Measurements from ENCODE around the gene FAM98A. TPM values are rescaled to one million over a fixed set of nuclear protein-coding genes. Genes with fewer than 3 reads are reported as not detected.

Gene FAM98A
- 100 to 1,000 TPM in 1 of 3 donors, 10 to 100 TPM in 2; 82.7 to 103 (median 91.2) TPM for total RNA-seq

DNA sequence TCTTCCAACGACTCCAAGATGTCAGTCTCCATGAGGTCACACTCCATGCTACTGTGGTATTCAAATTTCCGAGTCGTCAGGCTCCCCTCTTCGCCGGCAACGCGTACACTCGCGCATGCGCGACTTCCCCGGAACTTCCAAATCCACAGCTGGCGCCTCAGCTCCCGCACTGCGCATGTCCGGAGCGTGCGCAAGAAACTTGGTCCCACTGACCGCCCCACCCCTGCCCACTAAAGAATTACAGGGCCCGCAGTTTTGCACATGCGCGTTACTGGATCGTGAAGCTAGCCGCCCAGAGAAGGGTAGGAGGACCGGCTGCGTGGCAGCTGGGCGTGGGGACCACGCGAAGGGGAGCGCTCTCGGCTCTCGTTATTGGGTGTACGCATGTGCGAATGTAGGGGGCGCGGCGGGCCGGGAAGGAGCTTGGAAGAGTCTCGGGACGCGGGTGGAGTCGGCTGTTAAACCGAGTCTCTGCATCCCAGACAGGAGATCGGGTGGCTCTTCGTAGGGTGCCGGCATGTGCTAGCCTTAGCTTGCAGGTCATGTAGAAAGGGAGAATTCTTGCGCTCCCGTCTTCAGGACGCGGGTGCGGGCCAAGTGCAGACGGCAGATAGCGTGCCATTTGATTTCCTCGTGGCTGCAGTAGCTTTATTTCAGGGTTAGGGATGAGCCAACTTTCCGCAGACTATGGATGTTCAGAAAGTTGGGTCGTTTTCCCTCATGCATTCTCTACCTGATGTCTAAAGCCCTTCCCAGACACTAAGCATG lies at the start of gene FAM98A:
FAM98A (minus strand) TSS at position 125 of the 768 bp plus-strand sequence; CDS start at position 47, 78 bp downstream.
- peak; percentile 93 for ATAC-seq
- DNase-seq = peak; percentile 99
- no peaks in the 10 kb centered on the region for H3K9me3 Mint-ChIP-seq

DNA sequence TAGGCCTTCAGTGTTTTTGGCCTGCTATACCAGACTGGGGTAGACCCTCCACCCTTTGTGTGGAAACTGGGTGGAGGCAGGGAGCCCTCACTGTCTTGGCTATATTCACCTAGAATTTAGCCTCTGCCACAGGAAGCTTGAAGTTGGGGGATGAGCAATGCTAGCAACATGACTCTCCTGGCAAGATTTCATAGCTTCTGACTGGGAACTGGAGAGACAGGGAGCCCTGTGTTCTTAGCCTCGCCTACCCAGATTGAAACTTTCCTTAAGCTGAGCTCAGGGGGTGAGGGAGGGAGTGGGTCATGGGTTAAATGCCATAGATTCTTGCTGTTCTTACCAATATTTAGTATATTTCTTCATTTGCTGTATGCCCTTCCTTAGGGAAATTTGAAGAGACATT lies 46.8 kb upstream of the FAM98A start:
- Mint-ChIP-seq H3K4me1 (ENCODE audit: low read depth) (no peaks in the 10 kb centered on the region), H3K36me3 (ENCODE audit: insufficient read depth) (peaks cover 4% of the 10 kb centered on the region), H3K4me3 (no peak overlapping the region), H3K9me3 (peaks cover 4% of the 10 kb centered on the region), H3K27me3 (ENCODE audit: low read depth) (peaks cover 7% of the 10 kb centered on the region)
- ATAC-seq (no peak), DNase-seq (no peak)

More for the DNA sequence above, at the start of gene FAM98A:
- peak within 1 kb of the TSS; percentile 98 for H3K4me3 Mint-ChIP-seq
- no peaks in the 10 kb centered on the region for H3K27me3 Mint-ChIP-seq (ENCODE audit: low read depth)
- H3K36me3 Mint-ChIP-seq (ENCODE audit: insufficient read depth) = peaks cover 10% of the 10 kb centered on the region
- peaks cover 26% of the 10 kb centered on the region for H3K4me1 Mint-ChIP-seq (ENCODE audit: low read depth)

DNA sequence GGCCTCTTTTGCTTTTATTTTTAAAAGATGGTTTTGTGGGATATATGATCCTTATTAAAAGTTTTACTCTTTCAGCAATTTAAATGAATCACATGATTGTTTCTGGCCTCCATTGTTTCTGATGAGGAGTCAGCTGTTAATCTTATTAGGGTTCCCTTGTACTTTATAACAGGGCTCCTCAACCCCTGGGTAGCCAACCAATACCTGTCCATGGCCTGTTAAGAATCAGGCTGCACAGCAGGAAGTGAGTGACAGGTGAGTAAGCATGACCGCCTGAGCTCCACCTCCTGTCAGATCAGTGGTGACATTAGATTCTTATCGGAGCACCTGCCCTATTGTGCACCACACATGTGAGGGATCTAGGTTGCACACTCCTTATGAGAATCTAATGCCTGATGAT lies 45.1 kb upstream of the FAM98A start:
- Mint-ChIP-seq H3K9me3 (peaks cover 4% of the 10 kb centered on the region), H3K4me3 (no peak overlapping the region), H3K27me3 (ENCODE audit: low read depth) (peaks cover 7% of the 10 kb centered on the region), H3K36me3 (ENCODE audit: insufficient read depth) (peaks cover 4% of the 10 kb centered on the region), H3K4me1 (ENCODE audit: low read depth) (no peaks in the 10 kb centered on the region)
- no peak for ATAC-seq
- DNase-seq = no peak

DNA sequence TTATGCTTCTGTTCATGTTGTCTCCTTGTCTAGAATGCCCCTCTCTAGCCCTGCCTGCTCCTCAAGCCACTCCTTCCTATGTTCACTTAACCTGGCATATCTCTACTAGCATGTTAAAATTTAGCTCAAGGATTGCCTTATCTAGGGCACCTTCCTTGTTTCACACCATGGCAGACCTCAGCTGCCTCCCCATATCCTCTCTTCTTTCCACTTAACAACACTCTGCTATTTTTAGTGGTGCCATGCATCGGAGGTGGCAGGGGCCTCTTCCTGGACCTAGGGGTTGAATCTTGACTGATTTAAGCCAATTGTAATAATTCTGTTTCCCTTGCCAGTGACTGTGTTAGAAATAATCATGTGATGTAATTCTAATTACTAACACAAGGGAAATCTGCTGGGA lies 36.9 kb upstream of the FAM98A start:
- H3K4me1 Mint-ChIP-seq (ENCODE audit: low read depth) = no peaks in the 10 kb centered on the region
- no peaks in the 10 kb centered on the region for H3K36me3 Mint-ChIP-seq (ENCODE audit: insufficient read depth)
- no peaks in the 10 kb centered on the region for H3K9me3 Mint-ChIP-seq
- DNase-seq (no peak), ATAC-seq (no peak)
- no peaks in the 10 kb centered on the region for H3K27me3 Mint-ChIP-seq (ENCODE audit: low read depth)
- H3K4me3 Mint-ChIP-seq = no peak overlapping the region

DNA sequence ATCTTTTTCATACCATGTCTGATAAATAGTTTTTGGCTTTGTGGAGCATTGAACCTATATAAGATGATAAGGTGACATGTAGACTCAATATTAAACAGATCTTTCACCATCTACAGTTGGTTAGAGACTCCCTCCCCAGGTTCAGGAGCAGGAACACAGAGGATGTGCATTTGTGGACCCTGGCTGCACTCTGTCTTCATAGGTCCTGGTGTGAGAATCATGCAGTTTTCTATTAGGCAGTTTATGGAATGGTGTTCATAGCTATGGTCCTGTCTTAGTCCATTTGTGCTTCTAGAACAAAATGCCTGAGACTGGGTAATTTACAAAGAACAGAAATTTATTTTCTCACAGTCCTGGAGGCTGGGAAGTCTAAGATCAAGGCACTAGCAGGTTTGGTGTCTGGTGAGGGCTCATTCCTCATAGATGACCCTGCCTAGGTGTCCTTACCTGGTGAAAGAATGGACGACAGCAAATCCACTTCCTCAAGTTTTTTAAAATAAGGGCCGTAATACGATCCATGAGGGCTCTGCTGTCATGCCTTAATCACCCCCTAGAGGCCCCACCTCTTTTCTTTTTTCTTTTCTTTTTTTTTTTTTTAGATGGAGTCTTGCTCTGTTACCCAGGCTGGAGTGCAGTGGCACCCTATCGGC lies 35.3 kb upstream of the FAM98A start:
- Mint-ChIP-seq H3K27me3 (ENCODE audit: low read depth) (no peaks in the 10 kb centered on the region), H3K36me3 (ENCODE audit: insufficient read depth) (no peaks in the 10 kb centered on the region), H3K4me1 (ENCODE audit: low read depth) (no peaks in the 10 kb centered on the region), H3K4me3 (no peak overlapping the region), H3K9me3 (no peaks in the 10 kb centered on the region)
- DNase-seq = no peak
- no peak for ATAC-seq

DNA sequence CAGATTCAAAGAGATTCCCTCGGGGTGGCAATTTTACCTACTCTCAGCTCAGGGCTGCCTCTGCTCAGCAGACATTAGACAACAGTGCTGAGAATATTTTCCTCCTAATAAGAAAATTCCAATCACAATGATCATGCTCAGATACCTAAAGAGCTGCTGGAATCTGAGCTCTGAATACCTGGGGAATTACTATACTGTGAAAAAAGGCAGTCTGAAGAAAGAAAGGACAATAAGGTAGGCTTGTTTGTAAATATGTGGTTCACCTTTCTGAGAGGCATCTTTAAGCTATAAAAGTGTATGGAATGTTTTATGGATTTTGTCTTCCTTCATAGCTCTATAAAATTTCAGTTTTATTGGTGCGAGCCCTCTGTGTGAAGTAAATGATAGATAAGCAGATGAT lies 34.2 kb upstream of the FAM98A start:
- H3K9me3 Mint-ChIP-seq = no peaks in the 10 kb centered on the region
- no peaks in the 10 kb centered on the region for H3K36me3 Mint-ChIP-seq (ENCODE audit: insufficient read depth)
- DNase-seq (no peak), ATAC-seq (no peak)
- H3K4me3 Mint-ChIP-seq = no peak overlapping the region
- peaks cover 2% of the 10 kb centered on the region for H3K27me3 Mint-ChIP-seq (ENCODE audit: low read depth)
- no peaks in the 10 kb centered on the region for H3K4me1 Mint-ChIP-seq (ENCODE audit: low read depth)

DNA sequence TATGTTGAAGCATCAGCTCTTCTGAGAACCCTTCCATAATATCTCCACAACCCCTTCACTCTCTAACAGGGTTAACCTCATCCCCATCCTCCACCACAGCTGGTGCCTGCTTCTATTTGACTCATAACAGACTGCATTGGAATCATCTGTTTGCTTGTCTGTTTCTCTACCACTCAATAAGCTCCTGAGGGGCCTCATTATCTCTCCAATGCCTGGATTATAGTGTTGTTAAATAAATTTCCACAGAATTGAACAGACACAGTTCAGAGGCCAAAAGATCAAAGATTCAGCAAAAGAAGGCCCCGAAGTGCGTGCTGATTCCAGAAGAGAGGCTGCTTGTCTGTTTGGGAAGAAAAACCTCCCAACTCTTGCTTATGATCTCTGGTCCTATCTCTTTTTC lies 33.7 kb upstream of the FAM98A start:
- H3K36me3 Mint-ChIP-seq (ENCODE audit: insufficient read depth) = no peaks in the 10 kb centered on the region
- ATAC-seq (no peak), DNase-seq (no peak)
- no peaks in the 10 kb centered on the region for H3K9me3 Mint-ChIP-seq
- H3K27me3 Mint-ChIP-seq (ENCODE audit: low read depth) = peaks cover 2% of the 10 kb centered on the region
- no peak overlapping the region for H3K4me3 Mint-ChIP-seq
- no peaks in the 10 kb centered on the region for H3K4me1 Mint-ChIP-seq (ENCODE audit: low read depth)

DNA sequence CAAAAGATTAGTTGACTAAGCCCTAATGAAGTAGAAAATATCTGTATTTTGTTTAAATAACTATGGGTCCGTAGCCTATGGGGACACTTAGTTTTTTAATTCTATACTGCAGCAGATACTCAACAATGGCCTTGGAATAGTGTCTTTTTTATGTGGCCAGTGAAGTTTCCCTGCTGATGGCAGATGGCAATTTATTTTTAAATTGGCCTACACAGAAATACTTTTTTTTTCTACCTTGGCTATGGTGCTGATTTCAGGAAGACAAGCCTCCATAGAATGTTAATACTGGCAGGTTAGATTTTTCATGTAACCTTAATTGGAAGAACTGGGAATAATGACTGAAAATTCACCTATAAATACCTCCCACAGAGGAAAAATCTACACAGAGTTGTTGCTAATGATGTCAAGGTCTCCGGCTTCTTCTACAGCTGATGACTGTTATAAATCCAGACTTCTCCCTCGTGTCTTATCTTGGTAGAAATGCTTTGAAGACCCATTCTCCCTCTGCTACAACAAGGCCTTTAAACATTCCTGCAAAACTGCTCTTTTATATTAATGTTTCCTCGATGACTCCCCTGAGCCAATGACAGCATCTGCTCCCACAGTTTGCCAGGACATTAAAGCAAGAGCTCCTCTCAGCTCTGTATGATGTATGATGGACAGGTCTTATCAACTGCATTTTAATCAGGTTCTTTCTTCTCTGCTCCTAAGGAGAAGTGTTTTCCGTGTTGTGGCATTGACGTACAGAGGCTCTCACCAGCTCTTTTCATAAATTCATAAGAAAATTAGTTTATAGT lies 29.1 kb upstream of the FAM98A start:
- H3K36me3 Mint-ChIP-seq (ENCODE audit: insufficient read depth) = no peaks in the 10 kb centered on the region
- no peak for DNase-seq
- H3K27me3 Mint-ChIP-seq (ENCODE audit: low read depth) = peaks cover 2% of the 10 kb centered on the region
- no peaks in the 10 kb centered on the region for H3K9me3 Mint-ChIP-seq
- H3K4me3 Mint-ChIP-seq = no peak overlapping the region
- no peaks in the 10 kb centered on the region for H3K4me1 Mint-ChIP-seq (ENCODE audit: low read depth)
- ATAC-seq = no peak

DNA sequence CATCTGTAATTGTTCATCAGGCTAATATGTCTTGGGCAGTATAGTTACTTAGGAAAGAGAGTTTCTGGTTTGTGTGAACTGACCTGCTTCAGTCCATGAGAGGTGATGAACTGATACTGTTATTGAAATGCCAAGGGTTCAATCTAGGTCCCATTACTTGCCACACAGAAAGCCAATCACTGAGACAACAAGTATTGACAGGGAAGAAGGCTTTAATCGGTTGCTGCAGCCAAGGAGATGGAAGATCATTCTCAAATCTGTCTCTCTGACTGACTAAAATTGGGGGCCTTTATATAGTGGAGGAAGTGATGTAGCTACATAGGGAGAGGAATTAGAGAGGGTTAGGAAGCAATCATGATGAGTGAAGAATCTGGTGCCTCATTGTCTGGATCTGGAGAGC lies 19.9 kb upstream of the FAM98A start:
- peaks cover 17% of the 10 kb centered on the region for H3K9me3 Mint-ChIP-seq
- H3K36me3 Mint-ChIP-seq (ENCODE audit: insufficient read depth) = peaks cover 8% of the 10 kb centered on the region
- peaks cover 2% of the 10 kb centered on the region for H3K27me3 Mint-ChIP-seq (ENCODE audit: low read depth)
- ATAC-seq (no peak), DNase-seq (no peak)
- no peak overlapping the region for H3K4me3 Mint-ChIP-seq
- H3K4me1 Mint-ChIP-seq (ENCODE audit: low read depth) = no peaks in the 10 kb centered on the region

DNA sequence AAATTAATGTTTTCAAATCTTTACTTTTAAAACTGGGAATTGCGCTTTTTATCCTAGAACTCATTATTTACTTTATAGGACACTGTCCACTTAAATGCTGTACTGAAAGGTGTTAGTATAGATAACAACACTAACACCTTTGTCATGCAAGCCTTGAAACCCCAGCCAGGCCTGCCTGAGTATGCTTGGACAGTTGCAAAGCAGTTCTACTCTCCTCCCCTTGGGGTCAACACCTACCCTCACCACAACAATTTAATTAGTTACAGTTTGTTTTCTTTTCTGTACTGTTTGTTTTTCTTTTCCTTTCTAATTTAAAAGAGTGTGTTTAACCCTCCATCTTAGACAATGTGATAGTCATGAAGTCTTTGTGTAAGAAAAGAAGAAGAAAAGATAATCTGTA lies 18.9 kb upstream of the FAM98A start:
- Mint-ChIP-seq H3K27me3 (ENCODE audit: low read depth) (peaks cover 2% of the 10 kb centered on the region), H3K9me3 (peaks cover 17% of the 10 kb centered on the region), H3K36me3 (ENCODE audit: insufficient read depth) (peaks cover 8% of the 10 kb centered on the region), H3K4me1 (ENCODE audit: low read depth) (no peaks in the 10 kb centered on the region), H3K4me3 (no peak overlapping the region)
- ATAC-seq (no peak), DNase-seq (no peak)

DNA sequence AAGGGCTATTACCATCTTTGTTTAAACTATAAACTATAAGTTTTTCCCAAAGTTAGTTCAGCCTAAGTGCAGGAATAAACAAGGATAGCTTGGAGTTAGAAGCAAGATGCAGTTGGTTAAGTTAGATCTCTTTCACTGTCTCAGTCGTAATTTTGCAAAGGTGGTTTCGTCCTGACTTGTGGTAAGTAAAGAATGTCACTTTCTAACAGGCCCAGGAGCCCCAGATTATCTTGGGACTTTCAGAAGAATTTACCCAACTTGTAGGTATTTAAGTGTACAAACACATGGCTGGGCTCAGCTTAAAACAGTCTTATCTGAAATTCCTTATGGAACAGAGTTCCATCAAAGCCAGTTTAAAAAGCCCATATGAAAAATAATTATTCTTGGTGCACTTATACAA lies 18.3 kb upstream of the FAM98A start:
- Mint-ChIP-seq H3K27me3 (ENCODE audit: low read depth) (peaks cover 2% of the 10 kb centered on the region), H3K9me3 (peaks cover 17% of the 10 kb centered on the region), H3K4me1 (ENCODE audit: low read depth) (no peaks in the 10 kb centered on the region), H3K36me3 (ENCODE audit: insufficient read depth) (peaks cover 8% of the 10 kb centered on the region), H3K4me3 (no peak overlapping the region)
- no peak for DNase-seq
- no peak for ATAC-seq

DNA sequence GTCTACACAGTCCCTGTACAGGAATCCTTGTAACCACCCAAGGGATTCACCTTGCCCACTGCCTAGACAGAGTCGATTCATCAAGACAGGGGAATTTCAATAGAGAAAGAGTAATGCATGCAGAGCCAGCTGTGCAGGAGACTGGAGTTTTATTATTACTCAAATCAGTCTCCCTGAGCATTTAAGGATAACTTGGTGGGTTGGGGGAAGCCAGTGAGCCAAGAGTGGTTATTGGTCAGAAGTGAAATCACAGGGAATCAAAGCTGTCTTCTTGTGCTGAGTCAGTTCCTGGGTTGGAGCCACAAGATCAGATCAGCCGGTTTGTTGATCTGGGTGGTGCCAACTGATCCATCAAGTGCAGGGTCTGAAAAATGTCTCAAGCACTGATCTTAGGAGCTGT lies 17.8 kb upstream of the FAM98A start:
- H3K9me3 Mint-ChIP-seq = peaks cover 17% of the 10 kb centered on the region
- no peaks in the 10 kb centered on the region for H3K4me1 Mint-ChIP-seq (ENCODE audit: low read depth)
- DNase-seq (no peak), ATAC-seq (no peak)
- peaks cover 13% of the 10 kb centered on the region for H3K36me3 Mint-ChIP-seq (ENCODE audit: insufficient read depth)
- peaks cover 4% of the 10 kb centered on the region for H3K27me3 Mint-ChIP-seq (ENCODE audit: low read depth)
- no peak overlapping the region for H3K4me3 Mint-ChIP-seq

DNA sequence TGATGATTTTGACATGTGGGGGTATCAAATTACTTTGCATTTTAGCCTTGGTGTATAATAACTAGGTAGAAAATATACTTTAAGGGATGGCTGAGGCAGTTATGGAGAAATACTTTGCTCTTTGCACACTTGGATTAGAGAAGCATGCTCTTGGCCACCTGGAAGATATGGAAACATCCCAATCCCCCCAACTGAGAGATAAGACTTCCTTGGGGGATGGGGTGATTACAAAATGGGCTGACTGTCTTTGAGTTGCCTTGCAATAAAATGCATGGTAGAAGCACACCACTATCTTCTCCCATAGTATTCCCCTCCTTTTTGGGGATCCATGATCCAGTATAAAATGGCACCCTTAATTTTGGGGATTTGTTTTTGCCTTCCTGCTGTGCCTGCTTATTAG lies 15.1 kb upstream of the FAM98A start:
- Mint-ChIP-seq H3K36me3 (ENCODE audit: insufficient read depth) (peaks cover 16% of the 10 kb centered on the region), H3K4me3 (no peak overlapping the region), H3K27me3 (ENCODE audit: low read depth) (peaks cover 4% of the 10 kb centered on the region), H3K4me1 (ENCODE audit: low read depth) (no peaks in the 10 kb centered on the region), H3K9me3 (peaks cover 15% of the 10 kb centered on the region)
- no peak for ATAC-seq
- DNase-seq = no peak

DNA sequence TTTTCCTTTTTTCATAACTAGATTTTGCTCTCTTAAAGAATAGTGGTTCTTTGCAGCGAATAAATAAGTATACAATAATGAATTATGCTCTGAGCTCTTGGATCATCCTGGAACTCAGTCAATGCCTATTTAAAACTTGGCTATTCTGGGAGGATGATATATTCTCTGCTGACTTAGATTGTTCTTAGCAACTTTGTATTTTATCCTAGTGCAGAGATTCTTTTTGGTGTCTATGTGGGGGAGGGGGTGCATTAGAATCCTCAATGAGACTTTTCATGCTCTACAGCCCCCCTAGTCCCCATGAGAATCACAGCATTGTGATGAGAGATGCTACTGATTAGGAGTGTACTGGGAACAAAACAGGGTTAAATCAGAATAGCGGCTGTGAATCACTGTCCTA lies 8.8 kb upstream of the FAM98A start:
- no peak for ATAC-seq
- Mint-ChIP-seq H3K4me3 (no peak overlapping the region), H3K9me3 (no peaks in the 10 kb centered on the region), H3K27me3 (ENCODE audit: low read depth) (peaks cover 2% of the 10 kb centered on the region), H3K36me3 (ENCODE audit: insufficient read depth) (peaks cover 10% of the 10 kb centered on the region), H3K4me1 (ENCODE audit: low read depth) (no peaks in the 10 kb centered on the region)
- DNase-seq = no peak

Data from activated T-cell treated with anti-CD3 and anti-CD28 coated beads, Interleukin-2, amount 50 U/mL, for 4 hours (primary cell).